ENCODE data around the gene VWA3A.
"Not testable (repeated sequence)": the region's sequence is repeated elsewhere in the genome, so short reads cannot be mapped to it uniquely, and the experiment has no call there.

Gene VWA3A

DNA sequence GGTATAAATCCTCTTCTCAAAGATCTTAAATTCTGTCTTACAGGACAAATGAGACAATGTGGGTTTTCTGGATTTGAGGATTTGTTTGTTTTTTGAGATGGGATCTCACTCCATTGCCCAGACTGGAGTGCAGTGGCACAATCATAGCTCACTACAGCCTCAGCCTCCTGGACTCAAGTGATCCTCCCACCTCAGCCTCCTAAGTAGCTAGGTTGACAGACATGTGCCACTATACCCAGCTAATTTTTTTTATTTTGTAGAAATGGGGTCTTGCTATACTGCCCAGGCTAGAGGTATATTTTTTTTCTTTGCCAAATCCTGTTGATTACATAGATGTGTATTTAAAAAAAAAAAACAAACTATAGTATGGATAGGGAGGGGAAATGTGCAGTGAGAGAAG is 38.2 kb downstream of the VWA3A start:
- Mint-ChIP-seq H3K4me3 (no peak overlapping the region), H3K27me3 (ENCODE audit: low read depth) (peaks cover 4% of the 10 kb centered on the region), H3K9me3 (no peaks in the 10 kb centered on the region), H3K36me3 (ENCODE audit: low read depth) (no peaks in the 10 kb centered on the region), H3K4me1 (ENCODE audit: low read depth) (no peaks in the 10 kb centered on the region), H3K27ac (no peak overlapping the region)
- DNase-seq (ENCODE audit: low spot score): no peak

DNA sequence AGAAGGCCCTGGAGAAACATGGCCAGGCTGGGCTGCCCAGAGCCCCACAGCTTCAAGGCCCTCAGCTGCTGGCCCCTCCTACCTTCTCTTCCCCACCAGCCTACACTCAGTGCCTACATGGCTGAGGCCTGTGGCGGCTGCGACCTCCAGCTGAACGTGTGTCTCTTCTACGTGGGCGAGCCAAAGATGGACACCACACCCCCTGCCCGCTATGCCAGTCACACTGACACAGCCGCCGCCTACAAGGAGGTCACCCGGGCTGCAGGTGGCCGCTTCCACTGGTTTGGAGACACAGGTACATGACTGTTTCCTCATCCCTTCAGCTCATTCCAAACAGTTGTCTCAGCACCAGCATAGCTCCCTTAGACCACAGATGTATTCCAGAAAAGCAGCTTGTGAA is 40.5 kb downstream of the VWA3A start:
- H3K27ac Mint-ChIP-seq: no peak overlapping the region
- H3K27me3 Mint-ChIP-seq (ENCODE audit: low read depth): peaks cover 5% of the 10 kb centered on the region
- peaks cover 1% of the 10 kb centered on the region for H3K4me1 Mint-ChIP-seq (ENCODE audit: low read depth)
- DNase-seq (ENCODE audit: low spot score): no peak
- no peaks in the 10 kb centered on the region for H3K36me3 Mint-ChIP-seq (ENCODE audit: low read depth)
- no peak overlapping the region for H3K4me3 Mint-ChIP-seq
- no peaks in the 10 kb centered on the region for H3K9me3 Mint-ChIP-seq

DNA sequence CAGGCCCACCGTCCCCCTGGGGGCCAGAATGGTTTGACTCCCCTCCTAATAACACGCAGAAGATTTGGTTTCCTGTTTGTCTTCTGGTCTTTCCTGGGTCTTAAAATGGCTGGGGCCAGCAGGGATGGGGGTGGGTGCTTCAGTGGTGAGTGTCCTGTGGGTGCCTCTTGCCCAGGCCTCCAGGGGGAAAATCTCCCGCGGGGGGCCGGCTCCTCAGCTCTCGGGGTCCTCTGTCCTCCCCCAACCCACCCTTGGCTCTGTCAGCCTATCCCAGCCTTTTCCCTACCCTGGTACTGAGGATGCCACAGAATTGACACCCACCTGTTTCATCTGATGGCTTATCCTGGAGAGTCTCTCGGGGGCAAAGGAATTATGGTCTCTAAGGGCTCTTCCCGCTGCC is 46.1 kb downstream of the VWA3A start:
- H3K27ac Mint-ChIP-seq: no peak overlapping the region
- no peaks in the 10 kb centered on the region for H3K36me3 Mint-ChIP-seq (ENCODE audit: low read depth)
- H3K9me3 Mint-ChIP-seq: no peaks in the 10 kb centered on the region
- H3K4me1 Mint-ChIP-seq (ENCODE audit: low read depth): peaks cover 1% of the 10 kb centered on the region
- no peak for DNase-seq (ENCODE audit: low spot score)
- peaks cover 8% of the 10 kb centered on the region for H3K27me3 Mint-ChIP-seq (ENCODE audit: low read depth)
- no peak overlapping the region for H3K4me3 Mint-ChIP-seq

DNA sequence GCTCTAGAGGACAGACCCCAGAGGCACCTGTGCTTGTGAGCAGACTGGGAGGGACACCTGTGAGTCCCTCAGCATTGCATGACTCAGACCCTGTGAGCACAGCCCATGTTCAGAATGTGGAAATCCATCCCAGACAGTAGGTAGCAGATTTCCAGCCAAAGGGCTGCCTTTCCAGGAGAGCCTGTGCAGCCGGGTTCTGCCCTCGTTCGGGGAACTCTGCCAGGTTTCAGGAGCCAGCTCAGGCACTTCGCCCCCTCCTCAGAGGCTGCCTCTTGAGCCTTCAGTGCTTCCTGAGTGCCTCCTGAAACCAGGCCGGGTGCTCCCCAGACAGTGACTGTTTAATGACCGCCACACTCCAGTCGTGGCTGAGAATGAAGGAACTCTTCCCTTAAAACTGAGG is 46.7 kb downstream of the VWA3A start:
- Mint-ChIP-seq H3K27ac (no peak overlapping the region), H3K9me3 (no peaks in the 10 kb centered on the region), H3K4me3 (no peak overlapping the region), H3K36me3 (ENCODE audit: low read depth) (no peaks in the 10 kb centered on the region), H3K27me3 (ENCODE audit: low read depth) (peaks cover 8% of the 10 kb centered on the region), H3K4me1 (ENCODE audit: low read depth) (peaks cover 1% of the 10 kb centered on the region)
- DNase-seq (ENCODE audit: low spot score): no peak

DNA sequence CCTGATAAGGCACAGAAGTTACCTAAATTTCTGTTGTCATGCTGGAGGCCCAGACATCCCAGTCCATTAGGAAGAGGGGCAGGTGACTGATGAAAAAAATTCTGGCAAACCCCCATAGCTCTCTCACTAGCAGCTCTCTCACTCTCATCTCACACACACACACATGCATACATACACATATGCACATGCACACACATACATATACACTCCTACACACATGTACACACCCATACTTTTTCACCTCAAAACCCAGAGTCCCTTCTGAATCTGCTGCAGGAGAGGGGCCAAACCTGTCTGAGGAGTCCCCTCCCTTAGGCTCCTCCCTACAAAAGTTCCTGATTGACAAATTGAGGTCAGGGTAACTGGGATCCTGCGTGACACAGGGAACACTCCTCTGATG is 47.4 kb downstream of the VWA3A start:
- Mint-ChIP-seq H3K36me3 (ENCODE audit: low read depth) (no peaks in the 10 kb centered on the region), H3K4me1 (ENCODE audit: low read depth) (peaks cover 1% of the 10 kb centered on the region), H3K4me3 (no peak overlapping the region), H3K27me3 (ENCODE audit: low read depth) (peaks cover 8% of the 10 kb centered on the region), H3K9me3 (no peaks in the 10 kb centered on the region), H3K27ac (no peak overlapping the region)
- no peak for DNase-seq (ENCODE audit: low spot score)

DNA sequence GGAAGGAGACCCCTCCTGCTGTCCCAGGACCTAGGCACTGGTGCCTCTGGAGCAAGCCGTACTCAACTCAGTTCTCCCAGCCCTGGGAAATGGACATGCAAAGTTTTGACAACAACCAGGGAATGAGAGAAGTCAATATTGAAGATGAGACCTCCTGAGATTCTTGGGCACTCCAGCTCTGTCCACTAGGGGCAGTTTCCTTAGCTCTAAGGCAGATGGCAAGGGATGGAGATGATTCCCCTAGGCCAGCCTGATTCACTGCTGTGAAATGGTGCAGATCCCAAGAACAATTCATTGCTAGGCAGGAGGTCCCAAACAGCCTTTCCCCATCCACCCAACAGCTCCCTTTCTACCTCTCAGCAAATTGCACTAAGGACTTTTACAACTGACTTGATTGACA is 49.4 kb downstream of the VWA3A start:
- DNase-seq (ENCODE audit: low spot score): no peak
- Mint-ChIP-seq H3K4me1 (ENCODE audit: low read depth) (peaks cover 1% of the 10 kb centered on the region), H3K4me3 (no peak overlapping the region), H3K27ac (no peak overlapping the region), H3K27me3 (ENCODE audit: low read depth) (peaks cover 4% of the 10 kb centered on the region), H3K9me3 (no peaks in the 10 kb centered on the region), H3K36me3 (ENCODE audit: low read depth) (no peaks in the 10 kb centered on the region)

DNA sequence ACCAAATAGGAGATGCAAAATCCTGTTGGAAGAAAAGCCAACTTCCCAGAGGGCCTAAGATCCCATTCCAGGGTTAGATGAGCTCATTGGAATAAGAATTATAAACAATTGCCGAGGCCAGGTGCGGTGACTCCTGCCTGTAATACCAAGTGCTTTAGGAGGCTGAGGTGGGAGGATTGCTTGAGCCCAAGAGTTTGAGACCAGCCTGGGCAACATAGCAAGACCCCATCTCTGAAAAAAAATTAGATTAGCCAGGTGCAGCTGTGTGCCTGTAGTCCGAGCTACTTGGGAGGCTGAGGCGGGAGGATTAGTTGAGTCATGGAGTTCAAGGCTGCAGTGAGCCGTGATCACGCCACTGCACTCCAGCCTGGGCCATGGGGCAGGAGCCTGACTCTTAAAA is 52.2 kb downstream of the VWA3A start:
- H3K27ac Mint-ChIP-seq: no peak overlapping the region
- no peak overlapping the region for H3K4me3 Mint-ChIP-seq
- H3K27me3 Mint-ChIP-seq (ENCODE audit: low read depth): peaks cover 4% of the 10 kb centered on the region
- no peaks in the 10 kb centered on the region for H3K36me3 Mint-ChIP-seq (ENCODE audit: low read depth)
- DNase-seq (ENCODE audit: low spot score): no peak
- no peaks in the 10 kb centered on the region for H3K9me3 Mint-ChIP-seq
- no peaks in the 10 kb centered on the region for H3K4me1 Mint-ChIP-seq (ENCODE audit: low read depth)

DNA sequence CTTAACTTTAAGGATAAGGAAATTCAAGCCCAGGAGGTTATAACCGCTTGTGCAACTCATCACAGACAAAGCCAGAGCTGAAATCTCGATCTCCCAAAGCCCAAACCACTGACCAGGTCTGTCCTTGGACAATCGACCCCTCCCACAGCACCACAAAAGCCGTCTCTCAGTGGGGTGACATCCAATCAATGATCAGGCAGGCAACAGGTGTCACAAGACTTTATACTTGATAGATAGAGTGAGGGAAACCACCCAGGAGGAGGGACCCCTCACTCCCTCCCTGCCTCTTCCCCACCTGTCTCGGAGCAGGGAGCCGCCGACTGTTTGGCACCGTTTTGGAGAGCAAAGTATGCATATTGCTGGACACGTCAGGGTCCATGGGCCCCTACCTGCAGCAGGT is 55.5 kb downstream of the VWA3A start:
- Mint-ChIP-seq H3K4me1 (ENCODE audit: low read depth) (no peaks in the 10 kb centered on the region), H3K9me3 (no peaks in the 10 kb centered on the region), H3K36me3 (ENCODE audit: low read depth) (no peaks in the 10 kb centered on the region), H3K4me3 (no peak overlapping the region), H3K27me3 (ENCODE audit: low read depth) (no peaks in the 10 kb centered on the region), H3K27ac (no peak overlapping the region)
- DNase-seq (ENCODE audit: low spot score): no peak

DNA sequence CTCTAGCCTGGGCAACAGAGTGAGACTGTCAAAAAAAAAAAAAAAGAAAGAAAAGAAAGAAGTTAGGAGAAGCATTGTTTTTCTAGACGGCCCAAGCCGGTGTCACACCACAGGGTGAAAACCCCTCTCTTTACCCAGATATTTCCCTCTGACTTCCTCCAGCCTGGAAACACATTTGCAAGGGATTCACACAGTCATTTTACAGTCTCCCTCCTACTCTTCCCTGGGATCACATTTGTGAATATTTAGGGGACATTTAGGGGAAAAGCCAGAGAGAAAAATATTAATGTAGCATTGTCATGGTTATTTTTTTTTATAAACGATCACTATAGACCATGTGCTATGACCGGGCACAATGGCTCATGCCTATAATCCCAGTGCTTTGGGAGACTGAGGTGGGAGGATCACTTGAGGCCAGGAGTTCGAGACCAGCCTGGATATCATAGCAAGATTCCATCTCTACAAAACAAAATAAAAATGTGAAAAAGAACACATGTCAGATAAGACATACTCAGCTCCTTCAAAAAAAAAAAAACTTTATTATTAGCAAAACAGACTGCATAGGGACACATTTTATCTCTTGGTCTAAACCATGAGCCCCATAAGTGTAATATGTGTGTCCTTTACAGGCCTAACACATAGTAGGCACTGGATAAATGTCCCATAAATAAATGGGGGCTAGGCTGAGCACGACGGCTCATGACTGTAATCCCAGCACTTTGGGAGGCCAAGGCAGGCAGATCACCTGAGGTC is 59.1 kb downstream of the VWA3A start:
- no peak for DNase-seq (ENCODE audit: low spot score)
- Mint-ChIP-seq H3K27ac (no peak overlapping the region), H3K27me3 (ENCODE audit: low read depth) (no peaks in the 10 kb centered on the region), H3K4me3 (no peak overlapping the region), H3K9me3 (no peaks in the 10 kb centered on the region), H3K4me1 (ENCODE audit: low read depth) (no peaks in the 10 kb centered on the region), H3K36me3 (ENCODE audit: low read depth) (no peaks in the 10 kb centered on the region)

DNA sequence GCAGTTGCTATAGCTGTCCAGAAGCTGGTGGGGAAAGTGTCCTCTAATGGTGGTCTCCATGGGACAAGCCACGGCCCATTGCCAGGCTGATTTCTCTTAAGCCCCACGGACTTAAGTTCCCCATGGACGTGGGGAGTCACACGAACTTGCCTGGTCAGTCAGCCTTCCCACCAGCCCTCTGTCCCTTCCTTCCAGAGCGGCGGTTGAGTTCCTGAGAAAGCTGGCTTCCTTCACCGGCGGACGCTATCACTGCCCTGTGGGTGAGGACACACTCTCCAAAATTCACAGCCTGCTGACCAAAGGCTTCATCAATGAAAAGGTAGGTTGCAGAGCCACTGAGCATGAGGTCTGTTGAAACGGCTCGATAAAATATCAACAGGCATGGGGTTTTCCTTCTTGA is 60.0 kb downstream of the VWA3A start:
- no peak overlapping the region for H3K27ac Mint-ChIP-seq
- H3K9me3 Mint-ChIP-seq: no peaks in the 10 kb centered on the region
- no peak for DNase-seq (ENCODE audit: low spot score)
- no peaks in the 10 kb centered on the region for H3K27me3 Mint-ChIP-seq (ENCODE audit: low read depth)
- no peak overlapping the region for H3K4me3 Mint-ChIP-seq
- H3K4me1 Mint-ChIP-seq (ENCODE audit: low read depth): no peaks in the 10 kb centered on the region
- H3K36me3 Mint-ChIP-seq (ENCODE audit: low read depth): no peaks in the 10 kb centered on the region

DNA sequence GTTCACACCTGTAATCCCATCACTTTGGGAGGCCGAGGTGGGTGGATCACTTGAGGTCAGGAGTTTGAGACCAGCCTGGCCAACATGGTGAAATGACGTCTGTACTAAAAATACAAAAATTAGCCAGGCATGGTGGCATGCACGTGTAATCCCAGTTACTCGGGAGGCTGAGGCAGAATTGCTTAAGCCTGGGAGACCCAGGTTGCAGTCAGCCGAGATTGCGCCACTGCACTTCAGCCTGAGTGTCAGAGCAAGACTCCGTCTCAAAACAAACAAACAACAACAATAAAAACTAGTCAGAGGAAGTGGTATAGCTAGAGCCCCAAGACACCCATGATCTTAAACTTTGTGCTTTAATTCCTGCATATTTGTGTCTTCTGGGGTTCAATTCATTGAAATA is 60.7 kb downstream of the VWA3A start:
- not testable (repeated sequence) for H3K4me1 Mint-ChIP-seq (ENCODE audit: low read depth); H3K27me3 Mint-ChIP-seq (ENCODE audit: low read depth); H3K36me3 Mint-ChIP-seq (ENCODE audit: low read depth); H3K27ac Mint-ChIP-seq; H3K9me3 Mint-ChIP-seq; H3K4me3 Mint-ChIP-seq; DNase-seq (ENCODE audit: low spot score)

DNA sequence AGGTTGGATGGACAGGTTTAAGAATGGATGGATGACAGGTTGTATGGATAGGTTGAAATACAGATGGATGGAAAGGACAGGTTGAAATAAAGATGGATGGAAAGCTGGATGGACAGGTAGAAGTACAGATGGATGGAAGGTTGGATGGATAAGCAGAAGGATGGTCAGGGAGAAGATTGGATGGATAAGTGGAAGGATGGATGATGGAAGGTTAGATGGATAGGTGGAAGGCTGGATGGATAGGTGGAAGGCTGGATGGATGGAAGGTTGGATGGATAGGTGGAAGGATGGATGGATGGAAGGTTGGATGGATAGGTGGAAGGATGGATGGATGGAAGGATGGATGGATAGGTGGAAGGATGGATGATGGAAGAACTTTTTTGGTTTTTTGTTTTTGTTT is 69.1 kb downstream of the VWA3A start:
- DNase-seq (ENCODE audit: low spot score): no peak
- Mint-ChIP-seq H3K4me1 (ENCODE audit: low read depth) (peaks cover 1% of the 10 kb centered on the region), H3K27ac (no peak overlapping the region), H3K36me3 (ENCODE audit: low read depth) (peaks cover 2% of the 10 kb centered on the region), H3K9me3 (peaks cover 6% of the 10 kb centered on the region), H3K27me3 (ENCODE audit: low read depth) (peaks cover 28% of the 10 kb centered on the region), H3K4me3 (peak overlapping the region; percentile 4)

DNA sequence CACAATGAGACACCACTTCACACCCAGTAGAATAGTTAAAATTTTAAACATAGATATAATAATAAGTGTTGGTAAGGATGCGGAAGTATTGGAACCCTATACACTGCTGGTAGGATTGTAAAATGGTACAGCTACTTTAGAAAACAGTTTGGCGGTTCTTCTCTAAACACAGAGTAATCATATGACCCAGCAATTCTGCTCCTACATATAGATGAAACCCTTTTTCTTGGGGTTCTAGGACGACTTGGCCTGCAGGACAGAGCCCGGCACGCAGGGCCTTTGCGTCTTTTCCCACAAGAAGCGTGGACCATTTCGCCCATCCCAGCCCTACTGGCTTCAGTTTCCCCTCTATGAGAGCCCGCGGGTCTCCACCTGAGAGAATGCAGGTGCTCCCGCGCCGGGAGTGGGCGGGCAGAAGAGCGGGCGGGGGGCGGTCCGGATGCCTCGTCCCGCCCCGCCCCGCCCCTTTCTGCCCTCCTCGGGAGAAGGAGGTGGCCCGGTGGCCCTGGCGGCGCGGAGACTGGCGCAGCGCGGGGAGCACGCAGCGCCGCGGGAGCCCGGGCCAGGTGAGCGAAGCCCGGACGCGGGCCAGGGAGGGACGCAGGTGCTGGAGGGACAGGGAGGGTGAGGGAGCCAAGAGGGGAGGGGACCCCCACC is 69.8 kb downstream of the VWA3A start, which contains the start of gene SDR42E2:
TSS of gene SDR42E2 (plus strand) at position 508 of the 657 bp plus-strand sequence. CDS start 3,077 bp downstream, outside the sequence.
- no peak within 1 kb of the TSS for H3K27ac Mint-ChIP-seq
- no peak for DNase-seq (ENCODE audit: low spot score)
- peaks cover 2% of the 10 kb centered on the region for H3K36me3 Mint-ChIP-seq (ENCODE audit: low read depth)
- H3K4me1 Mint-ChIP-seq (ENCODE audit: low read depth): peaks cover 1% of the 10 kb centered on the region
- H3K4me3 Mint-ChIP-seq: peak within 1 kb of the TSS; percentile 26
- H3K27me3 Mint-ChIP-seq (ENCODE audit: low read depth): peaks cover 28% of the 10 kb centered on the region
- H3K9me3 Mint-ChIP-seq: peaks cover 6% of the 10 kb centered on the region

DNA sequence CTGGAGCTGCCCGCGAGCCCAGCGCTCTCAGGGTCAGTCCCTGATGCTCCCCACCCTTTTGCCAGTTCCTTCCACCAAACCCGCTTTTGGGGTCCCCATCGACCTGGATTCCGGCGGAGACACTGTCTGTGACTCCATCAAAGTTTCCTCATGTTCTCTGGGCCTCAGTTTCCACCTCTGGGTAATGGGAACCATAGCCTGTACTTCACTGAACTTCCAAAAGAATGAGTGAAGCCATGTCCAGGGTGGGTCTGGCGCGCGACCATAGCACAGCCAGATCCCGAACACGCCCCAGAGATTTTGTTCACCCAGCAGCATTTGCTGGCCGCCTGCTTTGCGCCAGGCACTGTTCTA is 70.3 kb downstream of the VWA3A start:
- Mint-ChIP-seq H3K9me3 (peaks cover 6% of the 10 kb centered on the region), H3K27ac (no peak overlapping the region), H3K36me3 (ENCODE audit: low read depth) (peaks cover 2% of the 10 kb centered on the region), H3K4me1 (ENCODE audit: low read depth) (peaks cover 1% of the 10 kb centered on the region), H3K27me3 (ENCODE audit: low read depth) (peaks cover 28% of the 10 kb centered on the region), H3K4me3 (peak overlapping the region; percentile 26)
- DNase-seq (ENCODE audit: low spot score): no peak

DNA sequence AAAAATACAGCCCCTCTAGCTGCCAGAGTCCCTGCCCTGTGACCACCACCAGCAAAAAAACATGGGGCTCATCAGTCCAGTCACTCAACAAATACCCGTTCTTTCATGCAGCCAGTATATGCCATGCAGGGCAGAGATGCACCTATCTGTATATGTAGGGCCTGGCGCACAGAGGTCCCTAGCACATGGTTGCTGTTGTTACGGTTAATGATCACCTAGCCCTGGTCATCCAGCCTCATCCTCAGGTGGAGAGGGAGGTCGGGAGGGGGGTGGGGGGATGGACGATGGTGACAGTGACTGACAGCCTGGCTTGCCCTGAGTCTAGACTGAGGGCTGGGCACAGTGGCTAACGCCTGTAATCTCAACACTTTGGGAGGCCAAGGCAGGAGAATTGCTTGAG is 71.5 kb downstream of the VWA3A start:
- Mint-ChIP-seq H3K36me3 (ENCODE audit: low read depth) (peaks cover 2% of the 10 kb centered on the region), H3K4me3 (no peak overlapping the region), H3K4me1 (ENCODE audit: low read depth) (peaks cover 1% of the 10 kb centered on the region), H3K27ac (no peak overlapping the region), H3K9me3 (peaks cover 6% of the 10 kb centered on the region), H3K27me3 (ENCODE audit: low read depth) (peaks cover 28% of the 10 kb centered on the region)
- no peak for DNase-seq (ENCODE audit: low spot score)

Data from T-helper 2 cell treated with Interferon-gamma antibody and Interleukin-4, amounts not matched to agents 5 μg/mL and 100 μg/mL, for 36 hours (primary cell).